Islet precursor cell (in vitro differentiated cells): ENCODE results near the gene ZNF684.
A peak's percentile ranks its signal among the peaks of the same experiment; 100 is the strongest.
"Not testable (repeated sequence)": the region's sequence is repeated elsewhere in the genome, so short reads cannot be mapped to it uniquely, and the experiment has no call there.

Source experiments
- DNase-seq: peaks from one replicate; pipeline ENCODE4 v3.0.0-alpha.2; 2018

The ZNF684 gene

DNA sequence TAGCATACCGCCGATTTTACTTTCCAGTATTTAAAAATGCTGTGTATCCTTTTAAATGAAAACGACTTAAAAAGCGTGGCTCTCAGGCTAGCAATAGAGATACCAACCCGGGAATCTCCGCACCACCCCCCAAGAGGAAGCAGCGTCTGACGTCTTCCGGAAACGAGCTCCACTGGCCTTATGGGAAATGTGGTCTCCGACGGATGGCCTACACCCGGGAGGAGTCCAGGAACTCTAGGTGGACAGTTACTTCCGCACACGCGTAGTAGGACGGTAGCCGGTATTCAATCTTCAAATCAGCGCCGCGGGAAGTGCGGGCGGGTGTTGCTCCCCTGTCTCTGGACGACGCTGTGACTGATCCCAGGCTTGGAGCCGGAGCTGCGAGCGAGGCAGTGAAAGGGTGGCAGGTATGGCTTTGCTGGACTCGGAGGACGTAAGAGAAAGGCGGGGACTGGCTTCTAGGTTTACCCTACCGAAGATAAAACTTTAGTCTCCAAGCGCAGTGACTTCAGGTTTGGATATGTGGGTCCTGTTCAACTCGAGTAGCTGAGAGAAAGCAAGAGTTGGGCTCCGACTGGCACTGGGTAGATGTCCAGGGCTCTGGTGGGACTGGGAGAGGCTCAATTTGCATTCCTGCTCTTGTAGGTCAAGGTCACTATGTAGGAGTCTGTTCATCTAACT is at the start of gene ZNF684:
Gene ZNF684, plus strand, starts transcription at position 257 of the 681 bp plus-strand sequence. CDS start 1,530 bp downstream, outside the sequence.
- DNase-seq: peak; percentile 97

DNA sequence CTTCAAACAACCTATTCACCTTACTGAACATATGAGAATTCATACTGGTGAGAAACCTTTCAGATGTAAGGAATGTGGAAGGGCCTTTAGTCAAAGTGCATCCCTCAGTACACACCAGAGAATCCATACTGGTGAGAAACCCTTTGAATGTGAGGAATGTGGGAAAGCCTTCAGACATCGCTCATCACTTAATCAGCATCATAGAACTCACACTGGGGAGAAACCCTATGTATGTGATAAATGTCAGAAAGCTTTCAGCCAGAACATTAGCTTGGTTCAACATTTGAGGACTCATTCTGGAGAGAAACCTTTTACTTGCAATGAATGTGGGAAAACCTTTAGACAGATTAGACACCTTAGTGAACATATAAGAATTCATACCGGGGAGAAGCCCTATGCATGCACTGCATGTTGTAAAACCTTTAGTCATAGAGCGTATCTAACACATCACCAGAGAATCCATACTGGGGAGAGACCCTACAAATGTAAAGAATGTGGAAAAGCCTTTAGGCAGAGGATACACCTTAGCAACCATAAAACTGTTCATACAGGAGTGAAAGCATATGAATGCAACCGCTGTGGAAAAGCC is 36.0 kb upstream of the ZNF684 start:
- no peak for DNase-seq

DNA sequence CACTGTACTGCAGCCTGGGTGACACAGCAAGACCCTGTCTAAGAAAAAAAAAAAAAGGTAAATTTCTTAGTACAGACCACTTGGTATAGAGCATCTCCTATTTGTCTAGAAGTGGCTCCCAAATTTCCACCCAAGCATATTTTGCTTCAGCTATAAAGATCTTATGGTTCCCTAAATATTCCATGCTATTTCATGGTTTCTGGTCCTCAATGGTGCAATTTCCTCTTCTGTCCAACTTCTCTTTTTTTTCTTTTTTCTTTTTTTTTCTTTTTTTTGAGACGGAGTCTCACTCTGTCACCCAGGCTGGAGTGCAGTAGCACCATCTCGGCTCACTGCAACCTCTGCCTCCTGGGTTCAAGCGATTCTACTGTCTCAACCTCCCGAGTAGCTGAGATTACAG is 28.8 kb upstream of the ZNF684 start:
- not testable (repeated sequence) for DNase-seq

DNA sequence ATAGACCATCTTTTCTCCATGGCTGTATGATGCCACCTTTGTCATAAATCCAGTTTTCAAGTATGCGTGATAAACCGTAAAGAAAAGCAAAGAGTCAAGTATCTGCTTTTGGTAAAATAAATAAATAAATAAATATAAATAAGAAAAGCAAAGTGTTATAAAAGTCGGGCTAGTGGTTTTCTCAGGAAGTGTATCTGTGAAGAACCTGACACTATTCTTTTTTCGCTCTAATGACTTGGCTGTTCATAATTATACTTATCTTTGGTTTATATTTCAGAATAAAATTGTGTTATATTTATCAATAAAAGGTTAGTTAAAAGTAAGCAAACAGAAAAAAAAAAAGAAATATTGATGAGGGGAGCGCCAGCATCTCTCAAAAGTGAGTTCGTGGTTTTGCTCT is 23.5 kb upstream of the ZNF684 start:
- no peak for DNase-seq

DNA sequence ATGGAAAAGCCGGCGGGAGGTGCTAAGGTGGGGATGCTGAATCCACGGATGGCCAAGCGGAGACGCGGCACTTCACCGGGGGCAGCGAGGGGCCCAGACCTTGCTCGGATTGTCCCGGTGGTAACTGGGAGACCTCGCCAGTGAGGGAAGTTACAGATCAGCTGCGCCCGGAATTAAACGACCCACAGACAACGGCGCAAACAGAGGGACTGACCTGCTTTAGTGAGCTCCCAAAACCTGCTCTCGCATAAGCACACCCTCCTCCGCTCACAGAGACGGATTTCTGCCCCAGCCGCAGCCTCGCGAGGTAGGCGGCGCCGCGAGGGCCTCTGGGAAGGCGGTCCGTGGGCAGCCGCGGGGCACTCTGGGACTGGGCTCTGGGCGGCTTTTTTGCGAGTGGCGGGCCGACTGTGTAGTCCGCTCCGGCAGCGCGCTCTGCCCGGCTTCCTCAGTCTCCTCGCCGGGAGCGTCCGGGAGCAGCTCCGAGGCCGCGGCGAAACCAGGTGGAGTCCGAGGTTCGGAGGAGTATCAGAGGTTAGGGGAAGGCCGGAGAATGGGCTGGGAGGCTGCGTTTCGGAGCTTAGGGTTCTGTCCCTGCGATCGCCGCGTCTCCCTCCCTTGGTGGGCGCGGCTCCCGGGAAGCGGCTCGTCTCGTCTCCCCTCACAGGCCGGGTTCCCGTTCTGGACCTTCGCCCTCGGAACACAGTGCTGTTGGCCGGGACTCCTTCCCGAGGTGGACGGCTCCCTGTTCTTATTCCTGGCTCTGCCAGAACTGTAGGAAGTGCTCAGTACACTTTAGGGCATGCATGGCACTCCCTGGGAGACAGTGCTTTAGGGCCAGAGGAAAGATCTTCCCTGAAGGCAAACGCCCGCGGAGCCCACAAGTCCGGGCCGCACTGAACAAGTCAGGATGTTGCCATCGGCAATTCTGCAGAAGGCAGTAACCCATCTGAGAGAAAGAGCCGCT is 22.8 kb upstream of the ZNF684 start, which contains the start of gene EXO5:
Gene EXO5, plus strand, starts transcription at position 393 of the 967 bp plus-strand sequence. CDS start 5,778 bp downstream, outside the sequence.
- DNase-seq: peak; percentile 89

DNA sequence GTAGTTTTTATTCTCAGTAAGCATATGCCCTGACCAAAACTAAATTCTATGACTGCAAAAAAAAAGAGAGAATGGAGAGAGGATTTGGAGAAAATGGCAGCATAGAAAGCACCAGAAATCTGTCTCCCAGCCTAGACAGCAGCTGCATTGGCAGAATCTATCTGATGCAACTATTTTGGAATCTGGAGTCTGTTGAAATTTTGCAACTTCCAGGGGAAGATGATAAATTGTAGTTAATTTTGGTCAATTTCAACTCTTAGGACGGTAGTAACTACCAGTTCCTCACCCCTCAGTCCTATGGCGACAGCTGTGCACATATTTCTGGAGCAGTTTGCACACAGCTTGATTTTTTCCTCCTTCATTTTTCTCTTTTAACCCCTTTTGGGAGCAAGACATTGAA is 11.9 kb upstream of the ZNF684 start:
- no peak for DNase-seq

DNA sequence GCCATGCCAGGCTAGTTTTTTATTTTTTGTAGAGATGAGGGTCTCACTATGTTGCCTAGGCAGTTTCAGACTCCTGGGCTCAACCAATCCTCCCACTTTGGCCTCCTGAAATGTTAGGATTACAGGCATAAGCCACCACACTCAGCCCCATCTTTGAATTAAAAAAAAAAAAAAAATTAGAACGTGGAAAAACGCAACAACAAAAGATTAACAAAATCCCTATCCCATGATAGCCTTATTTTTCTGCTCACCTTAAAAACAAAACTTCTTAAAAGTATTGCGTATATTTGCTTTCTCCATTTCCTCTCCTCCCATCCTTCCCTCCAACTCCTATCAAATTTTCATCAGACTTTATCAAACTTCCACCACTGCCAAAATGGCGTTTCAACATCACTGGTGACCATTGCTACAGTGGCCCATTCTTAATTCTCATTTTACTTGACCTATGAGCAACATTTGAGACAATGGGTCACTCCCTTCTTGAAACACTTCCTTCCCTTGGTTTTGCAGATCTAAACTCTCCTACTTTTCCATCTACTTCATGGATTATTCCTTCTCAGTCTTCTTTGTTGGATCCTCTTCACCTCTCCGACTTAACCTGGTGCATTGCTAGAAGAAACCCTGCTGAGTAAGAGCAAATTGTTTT is 579 bp upstream of the ZNF684 start:
- DNase-seq: no peak

DNA sequence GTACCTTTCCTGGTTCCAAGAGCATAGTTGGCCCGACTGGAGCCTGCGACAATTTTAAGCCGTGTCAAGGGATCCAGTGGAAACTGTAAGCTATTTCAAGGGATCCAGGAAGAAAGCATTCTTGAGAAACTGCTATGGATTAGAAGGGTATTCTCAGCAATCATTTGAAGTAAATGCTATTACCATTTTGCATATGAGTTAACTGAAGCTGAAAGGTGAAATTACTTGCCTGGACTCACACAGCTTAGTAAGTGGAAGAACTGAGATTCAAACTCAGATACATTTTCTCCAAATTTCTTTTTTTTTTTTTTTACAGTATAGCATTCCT is 589 bp downstream of the ZNF684 start:
- no peak for DNase-seq

DNA sequence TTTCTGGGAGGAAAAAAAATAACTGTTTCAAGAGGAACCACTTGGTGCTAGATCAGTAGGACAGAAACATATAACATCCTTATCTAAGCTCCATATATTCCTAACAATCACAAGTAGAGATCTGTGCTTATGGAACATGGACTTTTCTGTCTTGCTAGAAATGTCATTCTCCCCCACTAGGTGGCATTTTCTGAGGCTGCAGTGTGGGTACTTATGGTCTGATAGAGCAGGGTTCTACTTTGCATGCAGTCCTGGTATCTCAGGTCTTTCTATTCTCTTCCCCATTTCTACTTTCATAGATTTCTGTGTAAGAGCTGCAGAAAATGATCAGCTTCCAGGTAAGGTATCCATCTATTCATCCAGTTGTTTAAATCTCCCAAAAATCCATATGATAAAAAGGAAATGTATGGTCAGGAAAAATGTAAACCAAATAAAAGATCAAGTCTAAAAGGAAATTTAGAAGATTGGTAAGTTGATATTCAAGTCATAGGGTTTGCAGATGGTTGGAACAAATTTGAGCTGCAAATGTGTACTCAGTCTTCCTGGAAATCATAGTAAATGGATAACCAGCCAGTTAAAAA is 1.5 kb downstream of the ZNF684 start:
- DNase-seq: no peak

DNA sequence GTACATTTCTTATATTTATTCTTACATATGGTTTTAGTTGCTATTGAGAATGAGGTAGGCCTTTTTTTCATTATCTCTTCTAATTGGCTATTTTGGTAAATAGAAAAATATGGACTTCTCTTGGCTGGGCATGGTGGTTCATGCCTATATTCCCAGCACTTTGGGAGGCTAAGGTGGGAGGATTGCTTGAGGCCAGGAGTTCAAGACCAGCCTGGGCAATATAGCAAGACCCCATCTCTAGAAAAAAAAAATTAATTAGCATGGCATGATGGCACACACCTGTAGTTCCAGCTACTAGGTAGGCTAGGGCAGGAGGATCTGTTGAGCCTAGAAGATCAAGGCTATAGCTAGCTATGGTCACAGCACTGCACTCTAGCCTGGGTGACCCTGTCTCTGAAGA is 3.2 kb downstream of the ZNF684 start:
- DNase-seq: no peak

DNA sequence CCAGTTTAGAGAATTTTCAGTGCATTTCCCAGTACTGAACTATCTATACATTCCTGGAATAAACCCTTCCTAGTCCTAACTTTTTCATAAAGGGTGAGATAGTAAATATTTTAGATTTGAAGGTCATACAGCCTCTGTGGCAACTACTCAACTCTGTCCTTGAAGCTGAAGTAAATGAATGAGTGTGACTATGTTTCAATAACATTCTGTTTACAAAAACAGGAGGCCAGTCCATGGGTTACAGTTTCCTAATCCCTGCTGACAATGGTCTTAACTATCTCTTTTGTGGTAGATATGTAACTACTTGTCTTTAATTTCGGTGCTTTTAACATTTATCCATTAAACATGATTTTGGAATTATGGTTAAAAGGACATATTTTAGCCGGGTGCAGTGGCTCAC is 4.3 kb downstream of the ZNF684 start:
- DNase-seq: no peak

DNA sequence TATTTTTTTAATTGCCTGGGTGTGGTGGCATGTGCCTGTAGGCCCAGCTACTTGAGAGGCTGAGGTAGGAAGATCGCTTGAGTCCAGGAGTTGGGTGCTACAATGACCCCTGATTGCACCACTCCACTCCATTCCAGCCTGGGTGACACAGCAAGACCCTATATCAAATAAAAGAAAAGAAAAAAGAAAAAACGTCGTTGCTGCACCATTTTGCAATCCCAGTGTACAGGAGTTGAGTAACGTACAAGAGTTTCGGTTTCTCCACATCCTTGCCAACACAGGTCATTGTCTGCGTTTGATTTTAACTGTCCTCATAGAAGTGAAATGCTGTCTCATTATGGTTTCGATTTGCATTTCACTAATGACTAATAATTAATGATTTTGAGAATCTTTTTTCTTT is 7.9 kb downstream of the ZNF684 start:
- no peak for DNase-seq

DNA sequence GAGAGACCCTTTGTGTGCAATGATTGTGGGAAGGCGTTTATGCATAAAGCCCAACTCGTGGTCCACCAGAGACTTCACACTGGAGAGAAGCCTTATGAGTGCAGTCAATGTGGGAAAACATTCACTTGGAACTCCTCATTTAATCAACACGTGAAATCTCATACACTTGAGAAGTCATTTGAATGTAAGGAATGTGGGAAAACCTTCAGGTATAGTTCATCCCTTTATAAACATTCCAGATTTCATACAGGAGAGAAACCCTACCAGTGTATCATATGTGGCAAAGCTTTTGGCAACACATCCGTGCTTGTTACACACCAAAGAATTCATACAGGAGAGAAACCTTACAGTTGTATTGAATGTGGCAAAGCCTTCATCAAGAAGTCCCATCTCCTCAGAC is 15.5 kb downstream of the ZNF684 start:
- no peak for DNase-seq

DNA sequence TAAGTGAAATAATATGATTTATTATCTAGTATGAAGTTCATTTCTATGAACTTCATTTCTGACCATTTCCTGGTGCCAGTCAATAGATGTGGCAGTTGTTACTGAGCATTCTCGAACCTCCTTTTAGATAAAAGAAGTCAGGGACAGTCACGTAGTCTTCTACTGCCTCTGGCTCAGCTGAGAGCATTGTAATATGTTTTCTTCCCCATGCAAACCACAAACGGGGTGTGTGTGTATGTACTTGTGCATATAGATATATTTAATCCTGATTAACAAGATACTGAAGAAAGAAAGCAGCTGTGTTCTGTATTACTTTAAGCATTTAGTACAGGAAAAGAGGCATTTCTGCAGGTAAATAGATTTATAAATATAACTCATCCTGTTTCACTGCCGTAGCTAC is 21.6 kb downstream of the ZNF684 start:
- DNase-seq: no peak

DNA sequence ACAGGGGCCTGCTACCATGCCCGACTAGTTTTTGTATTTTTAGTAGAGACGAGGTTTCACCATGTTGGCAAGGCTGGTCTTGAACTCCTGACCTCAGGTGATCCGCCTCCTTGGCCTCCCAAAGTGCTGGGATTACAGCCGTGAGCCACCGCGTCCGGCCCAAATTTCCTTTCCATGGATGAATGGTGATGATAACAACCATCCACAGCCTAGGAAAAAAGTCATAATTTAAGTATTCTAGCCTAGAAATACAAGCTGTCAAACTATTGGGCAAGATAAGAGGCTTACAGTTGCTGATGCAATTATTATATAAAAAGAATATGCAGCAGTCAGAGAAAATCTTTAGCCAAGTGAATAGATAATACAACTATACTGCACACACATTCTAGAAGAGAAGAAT is 23.4 kb downstream of the ZNF684 start:
- not testable (repeated sequence) for DNase-seq

DNA sequence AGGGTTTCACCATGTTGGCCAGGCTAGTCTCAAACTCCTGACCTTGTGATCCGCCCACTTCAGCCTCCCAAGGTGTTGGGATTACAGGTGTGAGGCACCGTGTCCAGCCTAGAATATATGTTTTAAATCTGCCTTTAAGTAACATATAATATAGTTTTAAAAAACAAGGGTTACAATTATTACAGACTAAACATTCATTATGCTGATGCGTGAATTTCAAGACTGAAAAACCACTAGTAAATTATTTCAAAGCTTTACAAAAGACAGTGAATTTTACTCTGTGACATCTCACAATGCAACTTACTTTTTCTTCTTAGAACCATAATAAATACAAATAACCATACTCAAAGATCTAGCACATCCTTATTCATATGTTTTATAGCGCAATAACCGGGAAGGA is 24.7 kb downstream of the ZNF684 start:
- no peak for DNase-seq

DNA sequence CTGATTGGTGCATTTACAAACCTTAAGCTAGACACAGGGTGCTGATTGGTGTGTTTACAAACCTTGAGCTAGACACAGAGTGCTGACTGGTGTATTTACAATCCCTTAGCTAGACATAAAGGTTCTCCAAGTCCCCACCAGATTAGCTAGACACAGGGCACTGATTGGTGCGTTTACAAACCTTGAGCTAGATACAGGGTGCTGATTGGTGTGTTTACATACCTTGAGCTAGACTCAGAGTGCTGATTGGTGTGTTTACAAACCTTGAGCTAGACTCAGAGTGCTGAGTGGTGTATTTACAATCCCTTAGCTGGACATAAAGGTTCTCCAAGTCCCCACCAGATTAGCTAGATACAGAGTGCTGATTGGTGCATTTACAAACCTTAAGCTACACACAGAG is 26.8 kb downstream of the ZNF684 start:
- not testable (repeated sequence) for DNase-seq

DNA sequence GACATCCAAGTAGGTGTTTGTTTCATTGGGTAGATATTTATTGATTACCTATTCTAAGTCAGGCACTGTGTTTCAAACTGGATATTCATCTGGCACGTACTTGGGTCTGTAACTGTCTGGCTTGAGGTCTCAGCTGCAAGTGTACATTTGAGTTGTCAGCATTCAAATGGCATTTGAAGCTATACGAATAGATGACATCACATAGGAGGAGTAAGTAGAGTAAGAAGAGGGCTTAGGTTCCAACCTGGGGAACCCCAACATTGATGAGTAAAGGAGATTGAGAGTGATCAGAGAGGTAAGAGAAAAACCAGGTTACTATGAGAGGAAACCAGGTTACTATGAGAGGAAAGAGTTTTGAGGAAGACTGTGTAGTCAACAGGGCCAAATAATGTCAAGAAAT is 30.7 kb downstream of the ZNF684 start:
- DNase-seq: no peak

DNA sequence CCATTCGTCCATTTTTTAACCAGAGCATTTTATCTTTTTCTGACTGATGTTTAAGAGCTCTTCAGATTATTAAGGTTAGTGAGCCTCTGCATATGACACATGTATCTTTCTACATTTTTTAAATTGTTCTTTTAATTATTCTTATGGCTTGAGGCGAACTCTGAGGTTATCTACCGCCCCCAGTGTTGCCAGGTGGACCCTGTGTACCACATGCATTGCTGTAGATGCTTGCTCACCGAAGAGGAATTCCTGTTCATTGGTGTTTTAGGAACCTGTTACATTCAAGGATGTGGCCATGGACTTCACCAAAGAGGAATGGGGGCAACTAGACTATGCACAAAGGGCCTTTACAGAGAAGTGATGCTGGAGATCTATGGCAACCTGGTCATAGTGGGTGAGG is 31.8 kb downstream of the ZNF684 start:
- no peak for DNase-seq

DNA sequence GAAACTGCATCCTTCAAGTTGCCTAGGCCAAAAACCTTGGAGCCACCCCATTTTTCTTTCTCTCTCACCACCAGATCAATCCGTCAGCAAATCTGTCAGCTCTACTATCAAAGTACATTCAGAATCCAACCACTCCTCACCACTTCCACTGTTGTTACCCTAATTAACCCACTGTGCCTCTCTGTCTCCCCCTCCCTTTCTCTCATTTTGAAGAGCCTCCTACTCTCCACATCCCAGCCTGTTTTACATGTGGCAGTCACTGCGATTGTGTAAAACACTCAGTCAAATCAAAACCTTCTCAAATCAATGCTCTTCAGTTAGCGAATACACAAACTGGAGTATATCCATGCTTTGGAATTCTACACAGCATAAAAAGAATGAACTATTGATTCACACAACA is 33.1 kb downstream of the ZNF684 start:
- DNase-seq: no peak

DNA sequence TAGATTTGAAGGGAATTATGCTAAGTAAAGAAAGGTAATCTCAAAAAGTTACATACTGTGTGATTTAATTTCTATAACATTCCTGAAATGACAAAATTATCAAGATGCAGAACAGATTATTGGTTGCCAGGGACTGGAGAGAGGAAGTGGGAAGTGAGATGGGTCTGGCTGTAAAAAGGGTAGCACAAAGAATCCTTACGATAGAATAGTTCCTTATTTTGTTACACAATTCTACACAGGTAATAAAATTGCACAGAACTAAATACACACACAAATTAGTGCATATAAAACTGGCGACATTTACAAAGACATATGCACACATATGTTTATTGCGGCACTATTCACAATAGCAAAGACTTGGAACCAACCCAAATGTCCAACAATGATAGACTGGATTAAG is 33.5 kb downstream of the ZNF684 start:
- no peak for DNase-seq

DNA sequence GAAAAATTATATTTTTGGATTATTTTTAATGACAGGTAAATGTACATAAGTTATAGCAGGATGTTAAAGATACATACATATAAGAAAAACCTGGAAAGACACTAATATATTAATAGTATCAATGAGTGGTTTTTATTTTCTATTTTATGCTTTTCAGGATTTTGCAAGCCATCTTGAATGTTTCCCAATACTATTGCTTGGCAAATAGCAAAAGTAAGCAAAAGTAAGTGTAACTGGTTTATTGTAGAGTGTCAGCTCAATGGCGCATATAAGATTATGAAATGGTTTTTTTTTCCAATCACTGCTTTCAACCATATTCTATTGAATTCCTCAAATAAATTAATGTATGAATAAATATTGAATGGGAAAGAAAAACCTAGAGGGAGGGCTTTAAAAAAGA is 36.4 kb downstream of the ZNF684 start:
- no peak for DNase-seq

DNA sequence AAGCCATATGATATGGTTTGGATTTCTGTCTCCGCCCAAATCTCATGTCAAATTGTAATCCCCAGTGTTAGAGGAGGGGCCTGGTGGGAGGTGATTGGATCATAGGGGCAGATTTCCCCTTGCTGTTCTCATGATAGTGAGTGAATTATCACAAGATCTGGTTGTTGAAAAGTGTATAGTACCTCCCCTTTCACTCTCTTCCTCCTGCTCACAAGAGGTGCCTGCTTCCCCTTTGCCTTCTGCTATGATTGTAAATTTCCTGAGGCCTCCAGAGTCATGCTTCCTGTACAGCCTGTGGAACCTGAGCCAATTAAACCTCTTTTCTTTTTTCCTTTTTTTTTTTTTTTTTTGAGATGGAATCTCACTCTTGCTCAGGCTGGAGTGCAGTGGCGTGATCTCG is 43.4 kb downstream of the ZNF684 start:
- DNase-seq: not testable (repeated sequence)
